ENCODE data around the gene SLC24A4. TPM values are rescaled to one million over a fixed set of nuclear protein-coding genes. Genes with fewer than 3 reads are reported as not detected.

Gene SLC24A4
- total RNA-seq, 4 donors from 2014 or later = 0.75 to 1.9 (median 1.4) TPM

- TF ChIP-seq CTCF (IDR thresholded peaks at IDR 0.05; ENCODE audit: low read depth) = no peak
Observed at GRCh38 chr14:92317511-92317910, 5.5 kb upstream of the SLC24A4 start.

DNA sequence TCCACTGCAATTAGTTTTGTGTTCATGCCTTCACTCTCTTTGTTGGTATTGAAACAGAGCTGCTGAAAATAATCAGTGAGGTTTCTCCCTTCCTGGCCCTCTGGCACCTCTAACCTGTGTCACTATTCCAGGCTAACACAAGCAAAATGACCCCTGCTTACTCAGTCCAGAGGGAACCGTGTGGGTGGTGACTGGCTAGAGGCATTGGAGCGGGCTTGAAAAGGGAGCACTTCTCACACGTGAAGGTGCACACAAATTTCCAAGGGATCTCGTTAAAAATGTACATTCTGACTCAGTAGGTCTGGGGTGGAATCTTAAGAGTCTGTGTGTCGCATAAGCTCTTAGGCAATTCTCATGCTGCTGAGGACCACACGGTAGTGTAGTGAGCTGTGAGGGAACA lies 1.3 kb upstream of the SLC24A4 start:
- no peak for TF ChIP-seq CTCF (IDR thresholded peaks at IDR 0.05; ENCODE audit: low read depth)

- TF ChIP-seq CTCF (IDR thresholded peaks at IDR 0.05; ENCODE audit: low read depth) = no peak
Observed at GRCh38 chr14:92322516-92322915, 449 bp upstream of the SLC24A4 start.

- no peak for TF ChIP-seq CTCF (IDR thresholded peaks at IDR 0.05; ENCODE audit: low read depth)
Observed at GRCh38 chr14:92323916-92324818, 1.2 kb downstream of the SLC24A4 start.

GRCh38 chr14:92325835-92326234 lies 2.9 kb downstream of the SLC24A4 start:
- TF ChIP-seq CTCF (IDR thresholded peaks at IDR 0.05; ENCODE audit: low read depth) = no peak

- TF ChIP-seq CTCF (IDR thresholded peaks at IDR 0.05; ENCODE audit: low read depth) = no peak
Observed at GRCh38 chr14:92328664-92329255, 5.8 kb downstream of the SLC24A4 start.

DNA sequence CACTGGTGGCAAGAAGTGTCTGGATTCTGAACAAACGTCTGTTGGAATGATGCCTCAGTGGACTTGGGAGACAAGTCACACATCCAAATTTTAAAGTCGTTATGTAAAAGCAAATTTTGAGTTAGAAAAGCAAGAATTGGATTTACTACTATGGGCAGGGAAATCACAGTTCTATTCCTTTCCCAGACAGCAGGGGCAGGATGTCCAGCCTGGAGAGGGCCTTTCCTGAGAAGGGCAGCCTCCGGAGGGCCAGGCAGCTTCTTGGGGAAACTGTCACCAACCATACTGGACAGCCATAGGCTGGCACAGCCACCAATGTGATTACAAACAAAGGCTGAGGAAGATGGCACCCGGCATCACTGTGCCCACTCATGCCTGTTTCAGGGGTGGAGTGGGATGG lies 11.1 kb downstream of the SLC24A4 start:
- no peak for TF ChIP-seq CTCF (IDR thresholded peaks at IDR 0.05; ENCODE audit: low read depth)
